GM21528 (cell line): Measurements from ENCODE around the gene SUCLA2.
"Not testable (repeated sequence)": the region's sequence is repeated elsewhere in the genome, so short reads cannot be mapped to it uniquely, and the experiment has no call there.

Source experiments
- ATAC-seq: cut with Tn5 transposase; IDR thresholded peaks from one replicate; pipeline ENCODE4 v1.9.1; 2021; ENCODE audit warnings: mild to moderate bottlenecking, moderate library complexity; ENCODE audit not compliant: unreplicated experiment, low FRiP score

SUCLA2 gene

GRCh38 chr13:48001114-48001881 is at the start of gene SUCLA2:
Gene SUCLA2 (minus strand): TSS chr13:48001273. CDS start chr13:48001269, 4 bp downstream.
- ATAC-seq = peak; percentile 99

- ATAC-seq = no peak
Measured at GRCh38 chr13:48050550-48050949, 49.5 kb upstream of the SUCLA2 start.

GRCh38 chr13:48043789-48044503 is 42.9 kb upstream of the SUCLA2 start:
- ATAC-seq = no peak

GRCh38 chr13:48042894-48043293 is 41.8 kb upstream of the SUCLA2 start:
- ATAC-seq = no peak

GRCh38 chr13:48040896-48041295 is 39.8 kb upstream of the SUCLA2 start:
- ATAC-seq = no peak

DNA sequence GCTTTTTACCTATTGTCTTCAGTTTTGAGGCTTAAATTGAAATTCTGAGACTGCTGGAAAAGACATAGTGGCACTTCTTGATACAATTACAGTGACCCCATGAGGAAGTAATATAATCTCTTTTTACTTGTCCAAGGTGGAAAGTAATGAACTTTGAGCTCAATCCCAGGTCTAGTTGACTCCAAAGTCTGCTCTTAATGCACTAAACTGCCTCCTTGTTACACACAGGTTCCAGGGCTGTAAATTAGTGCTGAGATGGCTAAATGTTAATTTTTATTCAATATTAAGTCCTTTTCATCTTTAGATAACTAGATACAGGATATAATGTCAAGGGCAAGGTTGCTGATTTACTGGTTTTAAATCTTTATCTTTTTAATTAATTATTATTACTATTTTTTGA is 39.0 kb upstream of the SUCLA2 start:
- no peak for ATAC-seq

- no peak for ATAC-seq
Measured at GRCh38 chr13:48038761-48039160, 37.7 kb upstream of the SUCLA2 start.

GRCh38 chr13:48037346-48038173 is 36.5 kb upstream of the SUCLA2 start, which contains the start of gene NUDT15:
Gene NUDT15 (plus strand): TSS chr13:48037726. CDS start chr13:48037747, 21 bp downstream.
- ATAC-seq = peak; percentile 95

GRCh38 chr13:48029859-48030258 is 28.8 kb upstream of the SUCLA2 start:
- no peak for ATAC-seq

- no peak for ATAC-seq
Measured at GRCh38 chr13:48028066-48028465, 27.0 kb upstream of the SUCLA2 start.

DNA sequence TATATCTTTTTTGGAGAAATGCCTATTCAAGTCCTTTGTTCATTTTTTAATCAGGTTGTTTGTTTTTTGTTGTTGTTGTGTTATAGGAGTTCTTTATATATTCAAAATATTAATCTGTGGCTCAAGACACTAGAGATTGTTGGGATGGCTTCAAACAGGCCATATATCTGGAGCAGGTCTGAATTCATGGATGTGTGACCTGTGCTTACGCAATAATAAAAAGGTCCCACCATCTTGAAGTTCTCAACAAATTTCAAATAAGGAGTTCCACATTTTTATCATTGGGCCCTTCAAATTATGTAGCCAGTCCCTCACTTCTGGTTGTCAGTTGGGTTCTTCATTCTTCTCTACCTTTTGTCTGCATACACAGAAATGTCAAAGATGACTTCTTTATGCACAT is 18.7 kb upstream of the SUCLA2 start:
- ATAC-seq = no peak

- ATAC-seq = no peak
Measured at GRCh38 chr13:48018637-48019036, 17.6 kb upstream of the SUCLA2 start.

GRCh38 chr13:48014359-48014758 is 13.3 kb upstream of the SUCLA2 start:
- no peak for ATAC-seq

GRCh38 chr13:48012668-48013067 is 11.6 kb upstream of the SUCLA2 start:
- no peak for ATAC-seq

DNA sequence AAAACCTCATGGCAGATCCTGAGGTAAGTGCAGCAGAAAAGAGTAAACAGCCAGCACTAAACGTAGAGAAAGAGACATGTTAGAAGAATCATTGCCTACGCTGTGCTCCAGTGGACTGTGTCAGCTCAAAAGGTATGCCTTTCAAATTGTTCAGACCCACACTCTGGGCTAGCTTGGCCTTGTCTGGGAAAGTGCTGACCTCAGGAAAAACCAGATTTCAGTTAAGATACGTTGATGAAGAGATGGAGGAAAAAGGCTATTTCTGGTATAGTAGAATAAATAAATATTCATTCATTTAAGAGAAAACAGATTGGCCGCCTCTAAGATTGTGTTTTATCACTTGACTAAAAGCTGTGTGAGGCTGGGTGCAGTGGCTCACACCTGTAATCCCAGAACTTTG is 9.6 kb upstream of the SUCLA2 start:
- ATAC-seq = no peak

DNA sequence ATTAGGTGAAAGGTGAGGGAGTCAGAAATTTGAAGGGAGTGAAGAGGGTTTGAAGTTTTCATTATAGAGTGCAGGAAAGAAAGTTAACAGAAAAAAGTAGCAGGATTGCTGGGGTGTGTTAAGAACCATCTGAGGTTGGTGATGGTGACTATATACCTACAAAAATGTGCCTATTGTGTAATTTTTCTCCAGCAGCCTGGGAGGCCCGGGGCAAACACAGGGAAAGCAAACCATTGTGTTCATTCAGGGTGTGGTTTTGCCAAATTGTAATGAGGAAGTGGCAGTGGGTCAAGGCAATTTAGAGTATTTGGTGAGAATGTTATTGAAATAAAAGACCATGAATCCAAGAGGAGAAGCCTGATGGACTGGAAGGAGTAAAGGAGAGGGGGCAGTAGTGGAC is 8.2 kb upstream of the SUCLA2 start:
- no peak for ATAC-seq

GRCh38 chr13:48006396-48006795 is 5.3 kb upstream of the SUCLA2 start:
- no peak for ATAC-seq

- ATAC-seq = no peak
Measured at GRCh38 chr13:48004201-48004600, 3.1 kb upstream of the SUCLA2 start.

DNA sequence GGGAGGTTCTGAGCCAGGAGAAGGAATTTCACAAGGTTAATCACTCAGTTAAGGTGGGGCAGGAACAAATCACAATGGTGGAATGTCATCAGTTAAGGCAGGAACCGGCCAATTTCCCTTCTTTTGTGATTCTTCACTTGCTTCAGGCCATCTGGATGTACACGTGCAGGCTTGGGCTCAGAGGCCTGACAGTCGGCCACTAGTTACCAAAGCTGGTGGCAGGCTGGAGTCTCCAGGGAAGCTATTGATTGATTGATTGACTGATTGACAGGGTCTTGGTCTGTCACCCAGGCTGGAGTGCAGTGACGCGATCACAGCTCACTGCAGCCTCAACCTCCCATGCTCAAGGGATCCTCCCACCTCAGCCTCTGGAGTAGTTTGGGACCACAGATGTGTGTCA is 926 bp upstream of the SUCLA2 start:
- ATAC-seq = not testable (repeated sequence)

DNA sequence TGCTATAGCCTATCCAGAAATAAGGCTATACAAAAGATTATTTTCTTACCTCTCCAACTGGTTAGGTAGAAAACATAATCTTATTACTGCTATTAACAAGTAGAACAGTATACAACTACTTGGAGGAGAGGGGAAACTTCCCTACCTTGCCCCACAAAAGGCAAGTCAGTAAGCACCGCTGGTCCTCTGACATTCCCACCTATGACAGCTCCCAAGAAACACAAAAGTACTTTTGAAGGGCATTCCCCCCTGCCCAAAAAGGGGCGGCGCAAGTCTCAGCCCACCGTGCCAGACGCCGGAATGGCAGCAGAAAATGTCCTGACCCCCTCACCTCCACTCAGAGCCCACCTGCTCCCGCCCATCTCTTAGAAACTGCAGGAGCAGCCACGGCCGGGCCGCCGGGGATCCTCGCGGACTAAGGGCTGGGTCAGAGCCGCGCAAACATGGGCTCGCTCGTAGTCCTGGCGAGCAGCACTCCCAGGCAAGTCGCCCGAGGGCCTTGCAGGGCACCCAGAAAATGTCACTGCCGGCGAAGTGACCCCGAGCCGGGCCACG is 437 bp downstream of the SUCLA2 start:
- peak; percentile 49 for ATAC-seq

DNA sequence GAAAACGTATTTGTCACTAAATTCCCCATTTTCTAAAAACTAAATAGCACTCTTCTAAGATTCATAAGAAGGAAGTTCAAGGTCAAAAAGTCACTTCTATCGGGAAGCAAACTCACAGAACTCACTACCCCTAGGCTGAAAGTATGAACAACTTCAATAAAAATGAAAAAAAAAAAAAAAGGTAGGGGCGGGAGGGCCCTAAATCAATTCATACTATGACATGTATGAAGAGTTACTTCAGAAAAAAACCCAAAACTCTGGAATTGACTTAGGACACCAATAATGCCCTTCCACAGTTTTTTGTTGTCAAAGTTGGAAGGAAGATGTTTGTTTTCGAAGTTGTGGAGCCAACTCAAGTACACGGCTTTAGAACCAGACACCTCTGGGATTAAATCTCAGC is 1.1 kb downstream of the SUCLA2 start:
- no peak for ATAC-seq
